ENCODE measurements around the gene PSME3IP1.

DNA sequence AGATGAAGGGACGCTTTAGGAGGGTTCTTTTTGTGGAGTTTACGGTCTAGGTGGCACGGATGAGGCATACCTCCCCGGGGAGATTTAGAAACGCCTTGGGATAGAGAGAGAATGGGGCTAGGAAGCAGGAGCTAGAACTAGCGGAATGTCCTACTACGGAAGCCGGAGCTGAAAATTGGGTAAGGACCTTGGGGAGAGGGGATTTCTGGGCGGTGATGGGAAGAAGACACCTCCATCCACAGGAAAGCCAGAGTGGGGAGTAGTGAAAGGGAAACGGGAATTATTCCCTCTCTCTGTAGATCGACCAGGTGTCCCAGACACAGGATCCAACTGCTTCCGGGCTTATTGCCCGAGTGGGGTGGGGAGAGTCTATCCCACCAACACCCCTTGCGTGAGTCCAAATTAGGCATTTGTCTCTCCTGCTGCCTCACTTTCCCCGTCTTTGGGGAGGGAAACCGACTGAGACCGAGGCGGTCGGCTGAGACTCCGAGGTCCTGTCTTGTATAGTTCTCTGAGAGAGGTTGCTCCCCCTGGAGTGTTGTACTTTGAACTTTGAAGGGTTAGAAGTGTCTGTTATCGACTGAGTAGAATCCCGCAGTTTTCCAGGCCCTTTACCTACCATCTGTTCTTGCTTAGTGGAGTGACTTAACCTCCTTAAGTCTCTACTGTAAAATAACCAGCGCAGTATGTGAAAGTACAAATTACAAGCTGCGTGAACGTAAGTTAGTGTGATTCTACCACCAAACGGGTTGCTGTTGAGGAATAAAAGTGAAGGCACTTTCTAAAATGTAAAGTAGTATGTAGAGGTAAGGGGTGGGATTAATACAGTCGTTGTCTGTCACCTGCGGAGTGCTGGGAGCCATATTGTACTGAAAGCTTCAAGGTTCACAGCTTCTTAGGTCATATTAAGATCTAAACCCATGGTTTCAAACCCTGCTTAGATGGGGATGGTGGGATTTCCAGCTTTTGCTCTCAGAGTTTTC lies 1.3 kb upstream of the PSME3IP1 start:
- TF ChIP-seq, protein P1, sequence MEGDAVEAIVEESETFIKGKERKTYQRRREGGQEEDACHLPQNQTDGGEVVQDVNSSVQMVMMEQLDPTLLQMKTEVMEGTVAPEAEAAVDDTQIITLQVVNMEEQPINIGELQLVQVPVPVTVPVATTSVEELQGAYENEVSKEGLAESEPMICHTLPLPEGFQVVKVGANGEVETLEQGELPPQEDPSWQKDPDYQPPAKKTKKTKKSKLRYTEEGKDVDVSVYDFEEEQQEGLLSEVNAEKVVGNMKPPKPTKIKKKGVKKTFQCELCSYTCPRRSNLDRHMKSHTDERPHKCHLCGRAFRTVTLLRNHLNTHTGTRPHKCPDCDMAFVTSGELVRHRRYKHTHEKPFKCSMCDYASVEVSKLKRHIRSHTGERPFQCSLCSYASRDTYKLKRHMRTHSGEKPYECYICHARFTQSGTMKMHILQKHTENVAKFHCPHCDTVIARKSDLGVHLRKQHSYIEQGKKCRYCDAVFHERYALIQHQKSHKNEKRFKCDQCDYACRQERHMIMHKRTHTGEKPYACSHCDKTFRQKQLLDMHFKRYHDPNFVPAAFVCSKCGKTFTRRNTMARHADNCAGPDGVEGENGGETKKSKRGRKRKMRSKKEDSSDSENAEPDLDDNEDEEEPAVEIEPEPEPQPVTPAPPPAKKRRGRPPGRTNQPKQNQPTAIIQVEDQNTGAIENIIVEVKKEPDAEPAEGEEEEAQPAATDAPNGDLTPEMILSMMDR (conservative IDR thresholded peaks at IDR 0.05; ENCODE audit: low read depth in 2 of 2): no peak
- TF ChIP-seq EZH2 (IDR thresholded peaks at IDR 0.05; ENCODE audit: low read depth, unreplicated experiment) (no peak), POLR2AphosphoS5 (IDR thresholded peaks at IDR 0.05; ENCODE audit: low read depth) (no peak), EZH2phosphoT487 (IDR thresholded peaks at IDR 0.05; ENCODE audit: unreplicated experiment) (no peak), CREB1 (CRISPR knock-in tag; IDR thresholded peaks at IDR 0.05; ENCODE audit: low read depth) (no peak), ZNF114 (CRISPR knock-in tag; IDR thresholded peaks at IDR 0.05) (no peak), JUNB (IDR thresholded peaks at IDR 0.05; ENCODE audit: unreplicated experiment) (no peak), NANOG (IDR thresholded peaks at IDR 0.05; ENCODE audit: borderline replicate concordance) (no peak), ZNF331 (CRISPR knock-in tag; IDR thresholded peaks at IDR 0.05; ENCODE audit: low read depth) (no peak), STAT1 (IDR thresholded peaks at IDR 0.05; ENCODE audit: unreplicated experiment) (no peak)
- TF ChIP-seq, protein P2, sequence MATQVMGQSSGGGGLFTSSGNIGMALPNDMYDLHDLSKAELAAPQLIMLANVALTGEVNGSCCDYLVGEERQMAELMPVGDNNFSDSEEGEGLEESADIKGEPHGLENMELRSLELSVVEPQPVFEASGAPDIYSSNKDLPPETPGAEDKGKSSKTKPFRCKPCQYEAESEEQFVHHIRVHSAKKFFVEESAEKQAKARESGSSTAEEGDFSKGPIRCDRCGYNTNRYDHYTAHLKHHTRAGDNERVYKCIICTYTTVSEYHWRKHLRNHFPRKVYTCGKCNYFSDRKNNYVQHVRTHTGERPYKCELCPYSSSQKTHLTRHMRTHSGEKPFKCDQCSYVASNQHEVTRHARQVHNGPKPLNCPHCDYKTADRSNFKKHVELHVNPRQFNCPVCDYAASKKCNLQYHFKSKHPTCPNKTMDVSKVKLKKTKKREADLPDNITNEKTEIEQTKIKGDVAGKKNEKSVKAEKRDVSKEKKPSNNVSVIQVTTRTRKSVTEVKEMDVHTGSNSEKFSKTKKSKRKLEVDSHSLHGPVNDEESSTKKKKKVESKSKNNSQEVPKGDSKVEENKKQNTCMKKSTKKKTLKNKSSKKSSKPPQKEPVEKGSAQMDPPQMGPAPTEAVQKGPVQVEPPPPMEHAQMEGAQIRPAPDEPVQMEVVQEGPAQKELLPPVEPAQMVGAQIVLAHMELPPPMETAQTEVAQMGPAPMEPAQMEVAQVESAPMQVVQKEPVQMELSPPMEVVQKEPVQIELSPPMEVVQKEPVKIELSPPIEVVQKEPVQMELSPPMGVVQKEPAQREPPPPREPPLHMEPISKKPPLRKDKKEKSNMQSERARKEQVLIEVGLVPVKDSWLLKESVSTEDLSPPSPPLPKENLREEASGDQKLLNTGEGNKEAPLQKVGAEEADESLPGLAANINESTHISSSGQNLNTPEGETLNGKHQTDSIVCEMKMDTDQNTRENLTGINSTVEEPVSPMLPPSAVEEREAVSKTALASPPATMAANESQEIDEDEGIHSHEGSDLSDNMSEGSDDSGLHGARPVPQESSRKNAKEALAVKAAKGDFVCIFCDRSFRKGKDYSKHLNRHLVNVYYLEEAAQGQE (IDR thresholded peaks at IDR 0.05; ENCODE audit: unreplicated experiment): no peak
- TF ChIP-seq, protein P3, sequence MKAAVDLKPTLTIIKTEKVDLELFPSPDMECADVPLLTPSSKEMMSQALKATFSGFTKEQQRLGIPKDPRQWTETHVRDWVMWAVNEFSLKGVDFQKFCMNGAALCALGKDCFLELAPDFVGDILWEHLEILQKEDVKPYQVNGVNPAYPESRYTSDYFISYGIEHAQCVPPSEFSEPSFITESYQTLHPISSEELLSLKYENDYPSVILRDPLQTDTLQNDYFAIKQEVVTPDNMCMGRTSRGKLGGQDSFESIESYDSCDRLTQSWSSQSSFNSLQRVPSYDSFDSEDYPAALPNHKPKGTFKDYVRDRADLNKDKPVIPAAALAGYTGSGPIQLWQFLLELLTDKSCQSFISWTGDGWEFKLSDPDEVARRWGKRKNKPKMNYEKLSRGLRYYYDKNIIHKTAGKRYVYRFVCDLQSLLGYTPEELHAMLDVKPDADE (IDR thresholded peaks at IDR 0.05): no peak
- TF ChIP-seq, protein P4, sequence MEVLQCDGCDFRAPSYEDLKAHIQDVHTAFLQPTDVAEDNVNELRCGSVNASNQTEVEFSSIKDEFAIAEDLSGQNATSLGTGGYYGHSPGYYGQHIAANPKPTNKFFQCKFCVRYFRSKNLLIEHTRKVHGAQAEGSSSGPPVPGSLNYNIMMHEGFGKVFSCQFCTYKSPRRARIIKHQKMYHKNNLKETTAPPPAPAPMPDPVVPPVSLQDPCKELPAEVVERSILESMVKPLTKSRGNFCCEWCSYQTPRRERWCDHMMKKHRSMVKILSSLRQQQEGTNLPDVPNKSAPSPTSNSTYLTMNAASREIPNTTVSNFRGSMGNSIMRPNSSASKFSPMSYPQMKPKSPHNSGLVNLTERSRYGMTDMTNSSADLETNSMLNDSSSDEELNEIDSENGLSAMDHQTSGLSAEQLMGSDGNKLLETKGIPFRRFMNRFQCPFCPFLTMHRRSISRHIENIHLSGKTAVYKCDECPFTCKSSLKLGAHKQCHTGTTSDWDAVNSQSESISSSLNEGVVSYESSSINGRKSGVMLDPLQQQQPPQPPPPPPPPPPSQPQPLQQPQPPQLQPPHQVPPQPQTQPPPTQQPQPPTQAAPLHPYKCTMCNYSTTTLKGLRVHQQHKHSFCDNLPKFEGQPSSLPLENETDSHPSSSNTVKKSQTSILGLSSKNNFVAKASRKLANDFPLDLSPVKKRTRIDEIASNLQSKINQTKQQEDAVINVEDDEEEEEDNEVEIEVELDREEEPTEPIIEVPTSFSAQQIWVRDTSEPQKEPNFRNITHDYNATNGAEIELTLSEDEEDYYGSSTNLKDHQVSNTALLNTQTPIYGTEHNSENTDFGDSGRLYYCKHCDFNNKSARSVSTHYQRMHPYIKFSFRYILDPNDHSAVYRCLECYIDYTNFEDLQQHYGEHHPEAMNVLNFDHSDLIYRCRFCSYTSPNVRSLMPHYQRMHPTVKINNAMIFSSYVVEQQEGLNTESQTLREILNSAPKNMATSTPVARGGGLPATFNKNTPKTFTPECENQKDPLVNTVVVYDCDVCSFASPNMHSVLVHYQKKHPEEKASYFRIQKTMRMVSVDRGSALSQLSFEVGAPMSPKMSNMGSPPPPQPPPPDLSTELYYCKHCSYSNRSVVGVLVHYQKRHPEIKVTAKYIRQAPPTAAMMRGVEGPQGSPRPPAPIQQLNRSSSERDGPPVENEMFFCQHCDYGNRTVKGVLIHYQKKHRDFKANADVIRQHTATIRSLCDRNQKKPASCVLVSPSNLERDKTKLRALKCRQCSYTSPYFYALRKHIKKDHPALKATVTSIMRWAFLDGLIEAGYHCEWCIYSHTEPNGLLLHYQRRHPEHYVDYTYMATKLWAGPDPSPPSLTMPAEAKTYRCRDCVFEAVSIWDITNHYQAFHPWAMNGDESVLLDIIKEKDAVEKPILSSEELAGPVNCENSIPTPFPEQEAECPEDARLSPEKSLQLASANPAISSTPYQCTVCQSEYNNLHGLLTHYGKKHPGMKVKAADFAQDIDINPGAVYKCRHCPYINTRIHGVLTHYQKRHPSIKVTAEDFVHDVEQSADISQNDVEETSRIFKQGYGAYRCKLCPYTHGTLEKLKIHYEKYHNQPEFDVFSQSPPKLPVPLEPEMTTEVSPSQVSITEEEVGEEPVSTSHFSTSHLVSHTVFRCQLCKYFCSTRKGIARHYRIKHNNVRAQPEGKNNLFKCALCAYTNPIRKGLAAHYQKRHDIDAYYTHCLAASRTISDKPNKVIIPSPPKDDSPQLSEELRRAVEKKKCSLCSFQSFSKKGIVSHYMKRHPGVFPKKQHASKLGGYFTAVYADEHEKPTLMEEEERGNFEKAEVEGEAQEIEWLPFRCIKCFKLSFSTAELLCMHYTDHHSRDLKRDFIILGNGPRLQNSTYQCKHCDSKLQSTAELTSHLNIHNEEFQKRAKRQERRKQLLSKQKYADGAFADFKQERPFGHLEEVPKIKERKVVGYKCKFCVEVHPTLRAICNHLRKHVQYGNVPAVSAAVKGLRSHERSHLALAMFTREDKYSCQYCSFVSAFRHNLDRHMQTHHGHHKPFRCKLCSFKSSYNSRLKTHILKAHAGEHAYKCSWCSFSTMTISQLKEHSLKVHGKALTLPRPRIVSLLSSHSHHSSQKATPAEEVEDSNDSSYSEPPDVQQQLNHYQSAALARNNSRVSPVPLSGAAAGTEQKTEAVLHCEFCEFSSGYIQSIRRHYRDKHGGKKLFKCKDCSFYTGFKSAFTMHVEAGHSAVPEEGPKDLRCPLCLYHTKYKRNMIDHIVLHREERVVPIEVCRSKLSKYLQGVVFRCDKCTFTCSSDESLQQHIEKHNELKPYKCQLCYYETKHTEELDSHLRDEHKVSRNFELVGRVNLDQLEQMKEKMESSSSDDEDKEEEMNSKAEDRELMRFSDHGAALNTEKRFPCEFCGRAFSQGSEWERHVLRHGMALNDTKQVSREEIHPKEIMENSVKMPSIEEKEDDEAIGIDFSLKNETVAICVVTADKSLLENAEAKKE (CRISPR knock-in tag; IDR thresholded peaks at IDR 0.05): no peak

All from GM23338 (cell line).